ENCODE data around the gene GSTM3.

The GSTM3 gene
- total RNA-seq = 19.7 to 31.5 reads per million in 2 donors

GRCh38 chr1:109740615-109741373, at the start of gene GSTM3:
Gene GSTM3, minus strand, starts transcription at chr1:109741038. Its CDS starts 751 bp downstream, at chr1:109740287.
- DNase-seq = no peak

DNA sequence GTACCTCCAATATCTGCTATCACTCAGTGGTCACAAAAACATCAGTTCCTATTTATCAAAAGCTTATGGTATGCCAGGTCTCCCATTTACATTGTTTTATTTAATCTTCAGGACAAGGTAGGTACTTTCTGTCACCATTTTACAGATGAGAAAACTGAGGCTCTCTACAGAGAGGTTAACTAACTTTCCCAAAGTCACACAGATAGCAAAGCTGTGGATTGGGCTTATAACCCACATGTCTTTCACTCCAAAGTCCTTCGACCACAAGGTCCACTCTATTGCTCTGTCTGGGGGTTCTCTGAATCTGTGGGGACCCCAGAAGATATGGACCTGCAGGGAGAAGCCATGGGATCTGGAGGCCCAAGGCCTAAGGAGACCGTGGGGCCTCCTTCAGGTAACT, 49.5 kb upstream of the GSTM3 start:
- DNase-seq = no peak

- DNase-seq = no peak
Observed at GRCh38 chr1:109789551-109790180, 48.8 kb upstream of the GSTM3 start.

DNA sequence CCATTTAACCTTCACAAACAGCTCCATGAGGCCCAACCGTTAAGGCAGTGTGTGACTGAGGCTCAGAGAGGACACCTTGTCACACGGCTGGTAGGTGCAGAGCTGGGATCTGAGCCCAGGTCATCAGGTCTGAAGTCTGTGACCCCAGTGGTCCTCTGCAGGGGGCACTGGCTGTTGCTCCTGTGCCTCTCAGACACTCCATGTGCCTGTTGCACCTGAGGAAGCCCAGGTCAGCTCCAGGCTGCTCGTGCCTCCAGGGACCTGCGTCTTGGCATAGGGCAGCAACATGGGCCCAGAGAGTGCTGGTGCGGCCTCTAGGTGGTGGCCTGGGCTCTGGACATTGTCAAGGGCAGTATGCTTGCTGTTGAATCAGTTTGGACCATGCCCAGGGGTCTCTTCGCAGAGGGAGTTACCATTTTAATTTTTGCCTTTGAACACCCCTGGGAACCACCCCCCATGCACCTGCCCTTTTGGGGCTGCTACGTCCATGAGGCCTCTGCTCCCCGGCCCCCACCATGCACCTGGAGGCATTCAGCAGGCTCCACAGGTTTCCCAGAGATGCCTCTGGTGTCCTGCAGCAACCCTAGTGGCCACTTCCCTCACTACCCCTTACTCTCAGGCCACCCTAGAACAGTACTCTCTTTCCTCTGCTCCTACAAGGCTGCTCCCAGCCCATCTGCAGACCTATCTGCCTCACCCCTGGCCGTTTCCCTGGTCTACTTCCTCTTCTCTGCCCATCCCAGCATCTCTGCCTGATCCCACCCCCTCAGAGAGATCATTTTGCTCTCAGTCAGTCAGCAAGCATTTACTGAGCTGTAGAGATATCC, 48.1 kb upstream of the GSTM3 start:
- peak in 1 of 5 experiments; percentile 44 for DNase-seq

- DNase-seq = peak in 1 of 5 experiments; percentile 44
Observed at GRCh38 chr1:109787845-109788601, 47.2 kb upstream of the GSTM3 start.

DNA sequence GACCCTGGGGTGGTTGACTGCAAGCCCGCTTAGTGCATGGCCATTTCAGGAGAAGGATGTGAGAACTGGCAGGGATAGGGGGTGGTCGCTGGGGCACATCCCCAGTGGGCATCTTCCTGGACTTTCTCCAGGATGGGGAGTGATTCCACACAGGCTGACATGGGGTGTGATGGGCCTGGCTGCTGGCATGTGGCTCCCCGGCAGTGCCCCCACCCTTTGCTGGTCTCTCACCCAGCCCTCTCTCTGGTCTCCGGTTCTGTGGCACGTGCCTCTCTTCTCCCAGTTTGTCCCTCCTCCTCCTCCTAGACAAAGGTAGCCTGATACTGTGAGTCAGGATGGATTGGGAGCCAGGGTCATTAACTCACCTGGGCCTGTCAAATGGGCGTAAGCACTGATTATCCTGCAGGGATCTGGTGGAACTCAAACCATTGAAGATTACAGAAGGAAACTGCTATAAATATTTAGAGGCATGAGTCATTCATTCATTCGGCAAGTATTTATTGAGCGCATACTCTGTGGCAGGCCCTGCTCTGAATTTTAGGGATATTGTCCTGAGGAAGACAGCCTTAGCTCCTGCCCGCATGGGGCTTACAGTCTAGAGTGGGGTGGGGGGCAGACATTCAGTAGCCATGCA, 46.5 kb upstream of the GSTM3 start:
- DNase-seq = no peak

DNA sequence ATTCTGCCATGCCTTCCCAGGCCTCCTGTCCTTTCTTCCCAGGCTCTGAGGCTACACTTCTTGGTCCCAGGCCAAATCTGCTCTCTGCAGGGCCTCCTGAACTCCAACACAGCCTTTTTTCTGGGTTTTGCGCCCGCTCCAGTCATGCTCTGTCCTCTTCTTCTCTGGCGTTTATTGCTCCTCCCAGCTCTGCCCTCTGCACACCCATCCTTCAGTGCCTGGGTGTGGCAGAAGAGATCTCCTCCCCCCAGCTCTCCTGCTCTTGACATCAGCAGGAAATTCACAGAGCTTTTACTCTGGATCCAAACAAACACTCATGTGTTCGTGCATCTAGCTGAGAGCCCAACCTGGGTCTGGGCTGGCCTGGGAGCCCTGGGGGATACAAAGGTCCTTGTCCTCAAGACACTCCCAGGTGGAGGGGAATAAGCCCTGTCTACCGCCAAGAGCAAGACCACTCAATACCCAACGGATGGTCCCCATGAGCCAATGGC, 45.7 kb upstream of the GSTM3 start:
- DNase-seq = peak in 1 of 5 experiments; percentile 39

- no peak for DNase-seq
Observed at GRCh38 chr1:109786112-109786480, 45.3 kb upstream of the GSTM3 start.

DNA sequence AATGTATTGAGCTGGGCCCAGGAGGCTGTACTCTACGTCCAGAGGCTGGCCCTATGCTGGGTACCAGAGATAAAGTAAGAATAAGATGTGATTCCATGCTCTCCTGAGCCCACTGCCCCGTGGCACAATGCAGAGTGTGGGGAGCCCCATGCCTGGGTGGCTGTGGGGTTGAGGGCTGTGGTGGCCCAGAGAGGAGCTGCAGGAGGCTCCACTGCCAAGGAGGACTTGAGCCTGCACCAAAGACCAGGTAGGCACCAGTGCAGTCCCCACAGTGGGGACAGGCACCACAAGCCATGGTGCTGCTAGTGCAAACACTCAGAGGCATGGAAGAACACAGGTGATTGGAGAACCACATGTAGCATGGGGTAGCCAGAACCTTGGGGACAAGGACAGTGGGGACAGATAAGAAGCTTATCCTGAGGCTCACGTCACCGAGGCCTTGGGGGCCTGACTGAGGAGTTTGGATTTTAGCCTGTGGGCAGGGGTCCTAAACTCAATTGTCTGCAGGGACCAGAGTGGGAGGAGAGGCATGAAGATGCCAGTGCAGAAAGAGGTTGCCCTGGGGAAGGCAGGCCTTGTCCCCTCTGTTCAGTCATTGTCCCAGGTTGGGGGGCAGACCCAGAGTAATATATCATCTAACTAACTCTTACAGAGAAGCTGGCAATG, 44.7 kb upstream of the GSTM3 start:
- no peak for DNase-seq

GRCh38 chr1:109784551-109785252, 43.9 kb upstream of the GSTM3 start:
- DNase-seq = no peak

GRCh38 chr1:109783436-109783835, 42.6 kb upstream of the GSTM3 start:
- no peak for DNase-seq

DNA sequence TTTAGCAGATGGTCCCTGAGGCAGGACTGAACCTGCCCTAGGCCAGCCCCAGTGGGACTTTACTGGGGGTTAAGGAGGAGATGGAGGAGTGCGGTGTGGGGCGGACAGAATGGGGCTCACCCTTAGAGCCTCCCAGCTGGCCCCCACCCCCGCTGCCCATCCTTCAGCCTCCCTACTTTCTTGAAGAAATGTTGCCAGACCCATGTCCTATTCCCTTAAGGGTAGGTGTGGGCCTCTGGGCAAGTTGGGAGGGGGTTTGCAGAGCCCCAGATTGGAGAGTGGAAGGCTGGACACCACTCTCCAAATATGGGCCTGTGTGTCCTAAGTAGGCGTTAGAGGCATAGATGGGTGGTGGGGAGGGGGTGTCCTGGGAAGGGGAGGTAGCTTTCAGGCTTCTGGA, 42.1 kb upstream of the GSTM3 start:
- no peak for DNase-seq

DNA sequence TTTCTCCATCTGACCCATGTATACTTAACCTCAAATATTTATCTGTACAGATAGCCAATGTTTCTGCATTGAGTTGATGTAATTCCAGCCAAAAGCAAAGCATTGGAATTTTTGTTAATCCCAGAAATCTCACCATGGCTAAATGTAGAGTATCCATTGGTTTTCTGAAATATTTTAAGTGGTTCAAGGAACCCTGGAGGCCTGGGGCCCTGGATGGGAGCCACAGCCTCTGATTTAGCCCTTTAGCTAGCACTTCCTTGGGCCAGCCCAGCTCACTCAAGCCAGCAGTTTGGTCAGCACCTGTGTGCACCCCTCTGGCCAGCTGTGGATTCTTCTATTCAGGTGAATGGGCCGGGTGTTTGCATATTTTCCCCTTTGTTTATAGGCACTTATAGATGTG, 41.7 kb upstream of the GSTM3 start:
- no peak for DNase-seq

GRCh38 chr1:109781806-109782205, 41.0 kb upstream of the GSTM3 start:
- DNase-seq = no peak

GRCh38 chr1:109780982-109781381, 40.1 kb upstream of the GSTM3 start:
- DNase-seq = no peak

- DNase-seq = no peak
Observed at GRCh38 chr1:109777980-109778625, 37.3 kb upstream of the GSTM3 start.

GRCh38 chr1:109777436-109777835, 36.6 kb upstream of the GSTM3 start:
- DNase-seq = no peak

DNA sequence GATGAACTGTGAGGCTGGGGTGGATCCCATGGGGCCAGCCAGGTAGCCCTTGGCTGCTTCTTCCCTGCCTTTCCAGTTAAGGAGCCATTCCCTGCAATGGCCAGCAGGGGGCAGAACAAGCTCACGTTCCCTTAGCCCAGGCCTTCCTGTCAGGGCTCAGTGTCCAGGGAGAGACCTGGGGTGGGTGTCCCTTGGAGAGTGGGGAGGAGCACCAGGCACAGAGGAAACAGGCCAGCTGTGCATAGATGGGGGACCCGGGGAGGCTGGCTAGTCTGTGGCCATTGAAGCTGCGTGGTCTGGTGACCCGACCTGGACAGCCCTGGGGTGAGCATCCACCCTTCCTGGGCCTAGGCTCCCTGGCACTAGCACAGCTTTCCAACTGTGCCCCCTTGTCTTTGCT, 36.1 kb upstream of the GSTM3 start:
- DNase-seq = peak; percentile 43 to 84 (median 63)

GRCh38 chr1:109776206-109776835, 35.5 kb upstream of the GSTM3 start:
- no peak for DNase-seq

DNA sequence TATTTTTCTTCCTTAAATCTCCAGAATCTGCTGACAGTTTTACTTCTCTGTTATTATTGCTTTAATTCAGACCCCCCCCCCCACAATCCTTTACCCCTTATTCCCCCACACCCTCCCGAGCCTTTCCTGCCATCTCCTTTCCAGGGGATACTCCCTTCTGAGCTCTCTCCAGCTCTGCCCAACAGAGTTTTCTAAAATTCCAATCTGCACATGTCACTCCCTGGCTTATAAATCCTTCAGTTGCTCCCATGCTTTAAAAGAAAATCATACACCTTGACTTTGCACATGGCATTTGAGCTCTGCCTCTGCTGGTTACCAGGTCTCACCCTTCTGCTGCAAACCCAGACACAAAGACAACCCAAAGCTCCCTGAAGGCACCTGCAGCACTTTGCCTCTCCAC, 34.6 kb upstream of the GSTM3 start:
- no peak for DNase-seq

All from T-helper 2 cell (primary cell).